GM12878 (cell line): ENCODE results near the gene KRTAP10-9. TPM values are rescaled to one million over a fixed set of nuclear protein-coding genes. Genes with fewer than 3 reads are reported as not detected.

Experiments used
- ATAC-seq: fragments of 200-7000 bp; cut with Tn5 transposase; 3 replicates; pipeline ENCODE4 v1.9.1; 2020; ENCODE audit warnings: mild to moderate bottlenecking, moderate library complexity
- BruUV-seq: library from RNA; stranded (reverse); fragments of 400-500 nt; replicated peaks from 2 replicates; lab custom pipeline; 2021; lab: Mats Ljungman, UMichigan
- CTCF ChIA-PET: fragments of 300-600 bp; sonication (Branson Sonifier 250); formaldehyde crosslinking; extraction: SDS; loops from one replicate; lab custom pipeline; 2021; ENCODE audit warnings: inconsistent platforms; lab: Yijun Ruan, JAX
- POLR2A ChIA-PET: fragments of 350-600 bp; formaldehyde crosslinking; extraction: SDS; loops from one replicate; lab custom pipeline; 2021; ENCODE audit warnings: inconsistent platforms; lab: Charles Lee
- RAD21 ChIA-PET: fragments of 300-600 bp; sonication (Branson Sonifier 250); formaldehyde crosslinking; loops from one replicate; lab custom pipeline; 2023; ENCODE audit warnings: antibody characterized with exemption; ENCODE audit not compliant: unreplicated experiment; lab: Charles Lee
- SMC1A ChIA-PET: fragments of 300-600 bp; sonication (Branson Sonifier 250); formaldehyde crosslinking; loops from one replicate; lab custom pipeline; 2023; ENCODE audit not compliant: unreplicated experiment, uncharacterized antibody; lab: Charles Lee
- DNase-seq: peaks from one replicate; pipeline ENCODE4 v3.0.0-alpha.2; 2011; ENCODE audit warnings: low read depth, low spot score
- FAIRE-seq: peaks from 3 replicates; lab custom pipeline; 2011; peaks lifted over from hg19 to GRCh38; lab: Jason Lieb, UNC
- H2AFZ ChIP-seq: 2 replicates; pipeline ENCODE4 v1.6.0; 2011; ENCODE audit warnings: low read depth, low read length, control low read depth; ENCODE audit not compliant: control insufficient read depth
- H3K27ac ChIP-seq: 2 replicates; pipeline ENCODE4 v1.5.1; 2011; ENCODE audit warnings: control low read depth; ENCODE audit not compliant: control insufficient read depth, insufficient read depth
- H3K27me3 ChIP-seq, 2 experiments: replicated peaks in 1 of 2; 2 replicates each; pipeline versions ENCODE4 v1.6.0 to v1.6.1; 2011; ENCODE audit warnings: low read length in 1 of 2; ENCODE audit not compliant: control insufficient read depth in 2 of 2, insufficient read depth in 2 of 2
- H3K36me3 ChIP-seq, 2 experiments: 2 replicates each; pipeline ENCODE4 v1.5.1; 2011; ENCODE audit warnings: low read length in 1 of 2; ENCODE audit not compliant: control insufficient read depth in 2 of 2, insufficient read depth in 2 of 2
- H3K4me1 ChIP-seq: 2 replicates; pipeline ENCODE4 v1.6.1; 2011; ENCODE audit warnings: mild to moderate bottlenecking, low read length, moderate library complexity, mixed read lengths; ENCODE audit not compliant: control insufficient read depth, insufficient read depth
- H3K4me2 ChIP-seq: 2 replicates; pipeline ENCODE4 v1.6.0; 2011; ENCODE audit warnings: control low read depth; ENCODE audit not compliant: control insufficient read depth, insufficient read depth
- H3K4me3 ChIP-seq: fragments of 200-600 bp; sonication (generic); 2 replicates; pipeline ENCODE4 v1.5.1; 2016
- H3K79me2 ChIP-seq: 2 replicates; pipeline ENCODE4 v1.6.0; 2011; ENCODE audit warnings: low read length; ENCODE audit not compliant: control insufficient read depth, insufficient read depth
- H3K9ac ChIP-seq: 2 replicates; pipeline ENCODE4 v1.8.0; 2011; ENCODE audit warnings: low read length, control low read depth, mixed read lengths; ENCODE audit not compliant: control insufficient read depth, insufficient read depth
- H3K9me3 ChIP-seq: replicated peaks from 3 replicates; pipeline ENCODE4 v1.5.1; 2011; ENCODE audit warnings: mild to moderate bottlenecking, low read length; ENCODE audit not compliant: control insufficient read depth, insufficient read depth
- H4K20me1 ChIP-seq: 2 replicates; pipeline ENCODE4 v1.6.0; 2011; ENCODE audit not compliant: control insufficient read depth, insufficient read depth
- ATF3 ChIP-seq: IDR thresholded peaks from 2 replicates; pipeline ENCODE4 v1.6.1; 2011; ENCODE audit warnings: low read depth, mild to moderate bottlenecking, low read length, moderate library complexity, borderline replicate concordance; ENCODE audit errors: extremely low read depth
- CBX5 ChIP-seq: sonication (generic); IDR thresholded peaks from 2 replicates; pipeline ENCODE4 v1.6.1; 2016; ENCODE audit warnings: low read depth, moderate library complexity, mild to moderate bottlenecking, inconsistent platforms
- CEBPB ChIP-seq, 2 experiments: fragments of 150-350 bp in 1 of 2; IDR thresholded peaks; 2 replicates each; pipeline ENCODE4 v1.6.1; 2012 to 2014; ENCODE audit warnings: low read depth in 2 of 2, low read length in 2 of 2, borderline replicate concordance in 1 of 2, inconsistent platforms in 1 of 2
- CUX1 ChIP-seq: IDR thresholded peaks from 2 replicates; pipeline ENCODE4 v1.6.1; 2012; ENCODE audit warnings: improper control_type of control experiment, low read depth, low read length; ENCODE audit not compliant: insufficient replicate concordance
- HDAC6 ChIP-seq: fragments of 200-600 bp; sonication (generic); IDR thresholded peaks from one replicate; pipeline ENCODE4 v1.8.0; 2017; ENCODE audit warnings: antibody characterized with exemption; ENCODE audit not compliant: unreplicated experiment
- JUNB ChIP-seq: IDR thresholded peaks from 2 replicates; pipeline ENCODE4 v1.6.1; 2016; ENCODE audit warnings: antibody characterized with exemption, mild to moderate bottlenecking
- MXI1 ChIP-seq: fragments of 150-350 bp; IDR thresholded peaks from 2 replicates; pipeline ENCODE4 v1.6.1; 2011; ENCODE audit warnings: low read depth, mild to moderate bottlenecking, inconsistent platforms, low read length, improper control_type of control experiment
- MYC ChIP-seq: IDR thresholded peaks from 2 replicates; pipeline ENCODE4 v1.6.1; 2011; ENCODE audit warnings: mild to moderate bottlenecking, low read length, moderate library complexity, inconsistent platforms; ENCODE audit not compliant: insufficient read depth, insufficient replicate concordance, insufficient read length, severe bottlenecking
- NKRF ChIP-seq: fragments of 450-650 bp; conservative IDR thresholded peaks from 2 replicates; pipeline ENCODE4 v1.6.1; 2017; ENCODE audit warnings: mild to moderate bottlenecking, moderate library complexity
- PAX8 ChIP-seq: fragments of 450-650 bp; IDR thresholded peaks from 2 replicates; pipeline ENCODE4 v1.6.1; 2017; ENCODE audit warnings: mild to moderate bottlenecking, moderate library complexity
- RAD21 ChIP-seq: IDR thresholded peaks from 2 replicates; pipeline ENCODE4 v1.6.1; 2011; ENCODE audit warnings: mild to moderate bottlenecking, low read depth, low read length, moderate library complexity; ENCODE audit not compliant: insufficient read depth
- SMARCA5 ChIP-seq: fragments of 450-650 bp; IDR thresholded peaks from 2 replicates; pipeline ENCODE4 v1.6.1; 2017; ENCODE audit warnings: mild to moderate bottlenecking
- SMC3 ChIP-seq: IDR thresholded peaks from 2 replicates; pipeline ENCODE4 v1.6.1; 2011; ENCODE audit warnings: low read length, improper control_type of control experiment, borderline replicate concordance
- SUZ12 ChIP-seq: fragments of 200-600 bp; sonication (generic); IDR thresholded peaks from one replicate; pipeline ENCODE4 v1.6.1; 2018; ENCODE audit warnings: antibody characterized with exemption, mild to moderate bottlenecking; ENCODE audit not compliant: unreplicated experiment
- WGBS: methylation state at CpG from one replicate; pipeline ENCODE4 v1.1.6; 2016; ENCODE audit warnings: low lambda C conversion rate; ENCODE audit not compliant: insufficient replicate concordance, insufficient coverage; ENCODE audit errors: missing lambda C conversion rate; 5-methylcytosine and 5-hydroxymethylcytosine counted together
- in situ Hi-C: fragments of 300-500 bp; cut with MboI; formaldehyde crosslinking; loops from 9 replicates; pipeline ENCODE4 v1.14.3; 2018; ENCODE audit warnings: mixed read lengths
- intact Hi-C: fragments of 100-400 bp; cut with micrococcal nuclease; formaldehyde crosslinking; loops from one replicate; pipeline ENCODE4 v1.14.2; 2022; ENCODE audit not compliant: unreplicated experiment
- polyA plus RNA-seq, 11 experiments: library from polyadenylated mRNA; depleted of rRNA in 4 of 11; unstranded in 6 of 11; stranded (reverse) in 5 of 11; fragments of >200 nt; fragmentation: Nextera tagmentation in 4 of 11; fragmentation: Illumina TruSeq in 1 of 11; extraction: Ambion mirVana in 4 of 11; extraction: Trizol in 1 of 11; gene quantifications; 1 replicate in 1 of 11; 2 replicates in 10 of 11; pipeline versions ENCODE4 v1.2.1 to v1.2.3, GENCODE V29; 2011 to 2016; ENCODE audit warnings: inconsistent platforms in 2 of 11, missing spikeins in 2 of 11, low read depth in 1 of 11
- total RNA-seq, 4 experiments: library from RNA; depleted of rRNA in 3 of 4; stranded (reverse); fragments of >200 nt in 3 of 4; fragmentation: Illumina TruSeq in 1 of 4; extraction: Trizol in 1 of 4; gene quantifications; 2 replicates each; pipeline versions ENCODE4 v1.2.1 to v1.2.3, GENCODE V29; 2013 to 2021

Gene KRTAP10-9
- total and polyA plus RNA-seq, 10 of the 15 experiments (the other 5 are each of a cell fraction or from before 2014, with no cell fraction given) = not detected

GRCh38 chr21:44666401-44667320 lies 39.8 kb downstream of the KRTAP10-9 start, which contains the start of gene KRTAP12-2 (continued):
- TF ChIP-seq NKRF (no peak), ATF3 (no peak), JUNB (no peak)

- H3K79me2 ChIP-seq = no peaks in the 10 kb centered on the region
- ChIA-PET SMC1A (no interaction called here), POLR2A (no interaction called here), RAD21 (no interaction called here), CTCF (no interaction called here)
- no peaks in the 10 kb centered on the region for H3K4me1 ChIP-seq
- no peak overlapping the region for H2AFZ ChIP-seq
- H3K36me3 ChIP-seq = no peaks in the 10 kb centered on the region
- FAIRE-seq (no peak), ATAC-seq (no peak), DNase-seq (no peak)
- H3K4me2 ChIP-seq = no peak overlapping the region
- no peak overlapping the region for H3K27ac ChIP-seq
- no peaks in the 10 kb centered on the region for H3K27me3 ChIP-seq
- WGBS = 9% methylated on average over 1 of the region's 1 CpG
- intact Hi-C loops (no loop called here), in situ Hi-C loops (no loop called here)
- no peaks in the 10 kb centered on the region; the same call in 1 of the 3 replicates for H3K9me3 ChIP-seq
- H3K4me3 ChIP-seq = no peak overlapping the region
- no TSS peak for BruUV-seq
- no peaks in the 10 kb centered on the region for H4K20me1 ChIP-seq
- no peak overlapping the region for H3K9ac ChIP-seq
- TF ChIP-seq CEBPB (IDR thresholded peaks at IDR 0.05; ENCODE audit: borderline replicate concordance in 1 of 2, low read depth in 2 of 2, low read length in 2 of 2) (no peak), MXI1 (no peak), SUZ12 (no peak), CBX5 (no peak), SMARCA5 (no peak), MYC (no peak), HDAC6 (no peak), PAX8 (no peak), RAD21 (no peak), CUX1 (no peak), SMC3 (no peak)
Measured at GRCh38 chr21:44667612-44668011, 40.7 kb downstream of the KRTAP10-9 start.
